PFSK-1 (cell line): ENCODE measurements around the gene RASA3.

Experiments
- POLR2AphosphoS5 ChIP-seq: IDR thresholded peaks from 2 replicates; pipeline ENCODE4 v1.6.1; 2012; ENCODE audit warnings: low read depth, mild to moderate bottlenecking, control low read depth, low read length, moderate library complexity
- REST ChIP-seq, 2 experiments: IDR thresholded peaks; 2 replicates each; pipeline versions ENCODE4 v1.6.1 to v1.8.0; 2011 to 2012; ENCODE audit warnings: low read depth in 2 of 2, low read length in 2 of 2, control low read depth in 1 of 2, inconsistent platforms in 1 of 2, mild to moderate bottlenecking in 1 of 2, moderate library complexity in 1 of 2; ENCODE audit not compliant: insufficient read depth in 1 of 2
- SIN3A ChIP-seq: IDR thresholded peaks from 2 replicates; pipeline ENCODE4 v1.6.1; 2012; ENCODE audit warnings: mild to moderate bottlenecking, low read length, moderate library complexity, borderline replicate concordance; ENCODE audit not compliant: insufficient read depth
- TAF1 ChIP-seq: IDR thresholded peaks from 2 replicates; pipeline ENCODE4 v1.6.1; 2012; ENCODE audit warnings: low read length, control low read depth, borderline replicate concordance; ENCODE audit not compliant: insufficient read depth

- TF ChIP-seq POLR2AphosphoS5 (no peak), REST (IDR thresholded peaks at IDR 0.05; ENCODE audit: insufficient read depth in 1 of 2, low read depth in 2 of 2, low read length in 2 of 2) (no peak), SIN3A (no peak), TAF1 (no peak)
Observed at GRCh38 chr13:114104655-114105520, 27.5 kb downstream of the RASA3 start.
